D721Med (cell line): ENCODE results near the gene FBXW5.

Source experiments
- DNase-seq: peaks from one replicate; pipeline ENCODE4 v3.0.0; 2011; ENCODE audit warnings: low spot score; ENCODE audit not compliant: insufficient read length
- FAIRE-seq: peaks from 2 replicates; lab custom pipeline; 2011; peaks lifted over from hg19 to GRCh38; lab: Jason Lieb, UNC
- TF ChIP-seq, protein P1 (sequence below): IDR thresholded peaks from 2 replicates; pipeline ENCODE4 v1.5.1; 2012; ENCODE audit warnings: mild to moderate bottlenecking, control low read depth; ENCODE audit not compliant: insufficient read depth; ENCODE audit errors: missing control alignments

Gene FBXW5

DNA sequence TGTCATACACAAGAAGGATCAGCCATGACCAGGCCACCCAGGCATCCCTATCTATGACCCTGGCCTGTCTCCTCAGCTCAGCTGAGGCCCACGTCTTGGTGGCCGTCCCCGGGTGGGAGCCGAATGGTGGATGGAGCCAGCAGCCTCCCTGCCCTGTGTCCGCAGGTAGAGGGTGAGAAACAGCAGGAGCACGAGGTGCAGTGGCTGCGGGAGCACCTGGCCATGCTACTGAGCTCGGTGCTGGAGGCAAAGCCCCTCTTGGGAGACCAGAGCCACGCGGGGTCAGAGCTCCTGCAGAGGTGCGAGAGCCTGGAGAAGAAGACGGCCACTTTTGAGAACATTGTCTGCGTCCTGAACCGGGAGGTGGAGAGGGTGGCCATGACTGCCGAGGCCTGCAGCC, 24.5 kb downstream of the FBXW5 start:
- FAIRE-seq (no peak), DNase-seq (no peak)
- TF ChIP-seq, protein P1, sequence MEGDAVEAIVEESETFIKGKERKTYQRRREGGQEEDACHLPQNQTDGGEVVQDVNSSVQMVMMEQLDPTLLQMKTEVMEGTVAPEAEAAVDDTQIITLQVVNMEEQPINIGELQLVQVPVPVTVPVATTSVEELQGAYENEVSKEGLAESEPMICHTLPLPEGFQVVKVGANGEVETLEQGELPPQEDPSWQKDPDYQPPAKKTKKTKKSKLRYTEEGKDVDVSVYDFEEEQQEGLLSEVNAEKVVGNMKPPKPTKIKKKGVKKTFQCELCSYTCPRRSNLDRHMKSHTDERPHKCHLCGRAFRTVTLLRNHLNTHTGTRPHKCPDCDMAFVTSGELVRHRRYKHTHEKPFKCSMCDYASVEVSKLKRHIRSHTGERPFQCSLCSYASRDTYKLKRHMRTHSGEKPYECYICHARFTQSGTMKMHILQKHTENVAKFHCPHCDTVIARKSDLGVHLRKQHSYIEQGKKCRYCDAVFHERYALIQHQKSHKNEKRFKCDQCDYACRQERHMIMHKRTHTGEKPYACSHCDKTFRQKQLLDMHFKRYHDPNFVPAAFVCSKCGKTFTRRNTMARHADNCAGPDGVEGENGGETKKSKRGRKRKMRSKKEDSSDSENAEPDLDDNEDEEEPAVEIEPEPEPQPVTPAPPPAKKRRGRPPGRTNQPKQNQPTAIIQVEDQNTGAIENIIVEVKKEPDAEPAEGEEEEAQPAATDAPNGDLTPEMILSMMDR, result no peak

DNA sequence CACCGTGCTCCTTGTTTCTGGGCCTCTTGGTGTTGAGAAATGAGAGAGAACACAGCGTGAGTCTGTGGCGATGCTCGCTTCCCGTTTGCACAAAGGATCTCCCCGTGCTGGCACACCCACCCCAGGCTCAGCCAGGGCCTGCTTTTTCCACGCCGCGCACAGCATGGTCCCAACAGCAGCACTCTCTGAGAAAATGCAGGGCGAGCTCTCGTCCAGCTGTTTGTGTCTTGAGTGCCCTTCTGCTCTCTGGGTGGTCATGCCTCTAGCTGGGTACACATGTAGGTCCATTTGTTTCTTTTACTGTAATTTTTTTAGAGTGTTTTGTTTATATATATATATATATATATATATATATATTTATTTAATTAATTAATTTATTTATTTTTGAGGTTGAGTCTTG, 26.6 kb downstream of the FBXW5 start:
- TF ChIP-seq, protein P1, result no peak
- FAIRE-seq (no peak), DNase-seq (no peak)

DNA sequence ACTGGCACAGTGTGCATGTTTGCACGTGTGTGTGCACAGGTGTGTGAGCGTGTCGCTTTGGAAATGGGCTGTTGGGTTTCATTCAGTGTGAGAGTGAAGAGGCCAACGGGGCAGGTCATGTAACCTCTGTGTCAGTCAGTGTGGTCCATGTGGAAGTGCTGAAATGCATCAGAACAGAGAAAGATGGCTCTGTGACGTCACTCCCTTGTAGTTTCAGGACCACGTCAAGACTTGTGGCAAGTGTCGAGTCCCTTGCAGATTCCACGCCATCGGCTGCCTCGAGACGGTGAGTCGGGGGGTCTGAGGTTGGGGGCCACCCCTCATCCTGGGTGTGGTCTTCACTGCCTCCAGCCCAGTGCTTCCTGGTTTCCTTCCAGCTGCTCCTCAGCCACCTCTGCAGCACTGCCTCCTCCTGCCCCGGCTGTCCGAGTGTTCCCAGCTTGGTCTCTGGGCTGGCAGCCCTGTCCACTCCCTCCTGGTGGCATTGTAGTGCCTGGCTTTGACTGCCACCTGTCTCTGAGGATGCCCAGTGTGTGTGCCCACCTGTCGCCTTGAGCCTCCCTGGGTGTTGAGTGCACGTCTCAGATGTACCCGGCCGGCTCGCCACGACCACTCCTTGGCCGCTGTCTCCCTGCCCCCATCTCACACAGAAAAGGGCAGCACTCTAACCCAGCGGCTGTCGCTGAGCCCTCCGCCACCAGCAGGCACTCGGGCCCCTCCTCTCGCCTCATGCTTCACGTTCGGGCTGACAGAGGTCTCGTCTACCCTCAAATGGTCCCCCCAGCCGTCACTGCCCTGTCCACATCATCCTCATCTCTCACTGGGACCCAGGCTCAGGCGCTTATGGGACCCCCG, 28.0 kb downstream of the FBXW5 start:
- FAIRE-seq, result no peak
- DNase-seq, result no peak
- TF ChIP-seq, protein P1, result no peak

DNA sequence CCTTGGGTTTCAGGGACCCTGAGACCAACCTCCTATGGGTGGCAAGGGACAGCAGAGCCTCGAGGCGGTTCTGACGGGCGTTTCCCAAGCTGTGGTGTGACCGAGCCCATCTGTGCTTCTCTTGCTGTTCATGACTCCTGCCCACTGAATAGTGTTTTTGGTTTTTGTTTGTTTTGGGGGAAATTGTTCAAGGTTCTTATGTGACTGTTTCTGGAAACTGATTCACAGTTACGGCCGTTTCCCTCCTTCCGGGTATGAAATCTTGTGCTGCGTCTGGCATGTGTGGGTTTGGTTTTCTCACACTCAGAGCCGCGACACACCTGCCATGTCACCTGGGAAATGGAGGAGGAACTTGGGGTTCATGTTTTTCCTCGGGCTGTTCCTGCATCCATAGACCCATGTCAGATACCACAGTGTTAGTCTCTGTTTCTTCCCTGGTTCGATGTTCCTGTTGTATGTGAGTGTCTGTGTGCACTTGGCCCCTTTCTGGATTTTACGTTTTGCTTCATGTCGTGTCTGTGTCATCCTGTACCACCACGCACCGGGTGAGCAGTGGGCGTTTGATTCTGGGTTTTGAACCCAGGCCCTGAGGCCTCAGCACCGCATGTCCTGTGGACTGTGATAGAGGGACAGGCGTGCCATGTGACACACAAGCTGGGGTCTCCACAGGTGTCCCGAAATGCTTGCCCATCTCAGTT, 28.8 kb downstream of the FBXW5 start:
- no peak for FAIRE-seq
- TF ChIP-seq, protein P1, result no peak
- DNase-seq, result no peak

DNA sequence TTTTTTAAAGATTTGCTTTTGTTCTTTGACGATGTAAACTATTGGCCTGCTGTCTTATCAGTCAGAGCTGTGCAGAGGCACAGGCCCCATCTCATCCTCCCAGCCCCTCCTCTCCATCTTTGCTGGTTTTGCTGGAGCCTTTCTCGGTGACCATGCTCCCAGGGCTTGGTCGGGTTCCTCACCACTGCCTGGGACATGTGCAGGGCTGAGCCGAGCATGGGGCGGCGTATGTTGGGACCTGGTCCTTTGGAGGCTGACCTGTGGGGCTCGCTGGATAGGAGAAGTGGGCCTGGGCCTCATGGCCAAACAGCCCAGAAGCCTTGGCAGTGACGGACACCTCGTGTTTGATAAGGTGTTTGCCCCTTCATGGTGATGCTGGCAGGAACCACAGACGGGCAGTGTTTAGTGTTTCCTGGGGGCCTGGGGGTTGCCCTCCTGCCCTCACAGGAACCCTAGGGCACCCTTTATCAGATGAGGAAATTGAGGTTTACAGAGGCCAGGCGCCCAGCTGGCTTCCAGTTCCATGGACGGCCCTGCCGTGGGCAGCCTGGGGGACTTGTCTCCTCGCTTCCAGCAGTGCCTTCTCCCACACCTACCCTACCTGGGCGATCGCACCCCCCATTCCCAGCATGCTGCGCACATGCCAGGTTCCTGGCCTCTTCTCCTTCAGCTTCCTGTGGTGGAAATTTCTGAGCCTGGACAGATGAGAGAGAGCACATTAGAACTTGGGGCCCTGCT, 30.7 kb downstream of the FBXW5 start:
- no peak for FAIRE-seq
- TF ChIP-seq, protein P1, result no peak
- no peak for DNase-seq

DNA sequence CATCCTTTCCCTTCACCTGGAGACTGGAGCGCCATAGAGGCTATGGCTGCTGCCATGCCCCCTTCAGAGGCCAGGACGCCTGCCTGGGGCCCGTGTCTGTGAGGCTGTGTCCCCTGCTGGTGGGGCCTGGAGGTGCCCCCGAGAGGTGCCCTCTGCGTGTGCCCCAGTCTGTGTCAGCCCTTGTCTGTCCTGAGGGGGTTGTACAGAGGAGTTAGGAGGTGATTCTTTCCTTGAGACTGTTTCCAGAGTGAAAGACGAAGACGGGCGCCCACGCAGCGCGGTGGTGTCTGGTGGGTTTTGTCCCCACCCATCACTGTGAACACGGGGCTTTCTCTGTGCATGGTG, 33.7 kb downstream of the FBXW5 start:
- FAIRE-seq (no peak), DNase-seq (no peak)
- TF ChIP-seq, protein P1, result no peak
